Activated CD4-positive, CD25-positive, alpha-beta regulatory T cell treated with anti-CD3 and anti-CD28 coated beads, Interleukin-2, amount 50 U/mL, for 24 hours (primary cell): ENCODE results near the gene SLAMF8.
A peak's percentile ranks its signal among the peaks of the same experiment; 100 is the strongest.

Experiments
- ATAC-seq, 2 donors: fragments of 150-1000 bp; cut with Tn5 transposase; one replicate each; pipeline ENCODE4 v1.10.0; 2021; ENCODE audit warnings: mild to moderate bottlenecking in 1 of 2, moderate library complexity in 1 of 2

SLAMF8 gene

GRCh38 chr1:159826441-159827101 is at the start of gene SLAMF8:
Gene SLAMF8, plus strand, starts transcription at chr1:159826873. Its CDS starts 26 bp downstream, at chr1:159826899.
- peak; percentile 49 to 53 for ATAC-seq

- ATAC-seq: no peak
Measured at GRCh38 chr1:159778266-159778665, 48.4 kb upstream of the SLAMF8 start.

DNA sequence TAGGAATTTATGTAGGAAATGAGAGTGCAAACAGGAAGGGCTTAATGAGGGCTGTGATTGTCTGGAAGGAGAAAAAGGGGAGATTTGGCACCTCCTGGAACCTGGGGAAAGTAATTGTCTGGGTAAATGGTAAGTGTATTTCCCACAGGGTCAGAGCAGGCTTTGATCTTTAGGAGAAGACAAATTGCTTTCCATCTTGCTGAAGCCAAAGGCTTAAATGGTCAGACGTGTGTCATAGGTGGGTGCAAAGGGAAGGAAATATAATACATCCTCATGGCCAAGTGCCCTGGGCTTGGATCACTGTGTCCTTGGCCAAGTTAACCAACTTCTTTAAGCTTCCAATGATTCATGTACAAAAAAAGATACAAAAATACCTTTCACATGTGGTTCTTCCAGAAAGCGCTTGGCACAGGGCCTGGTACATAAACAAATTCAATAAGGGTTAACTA is 47.2 kb upstream of the SLAMF8 start:
- ATAC-seq: no peak

GRCh38 chr1:159780583-159781582 is 45.8 kb upstream of the SLAMF8 start, which contains the start of gene DUSP23:
Gene DUSP23, plus strand, starts transcription at chr1:159780962. Its CDS starts 139 bp downstream, at chr1:159781101.
- ATAC-seq: peak; percentile 98

GRCh38 chr1:159781992-159782391 is 44.7 kb upstream of the SLAMF8 start:
- no peak for ATAC-seq

- ATAC-seq: no peak
Measured at GRCh38 chr1:159783724-159784123, 42.9 kb upstream of the SLAMF8 start.

GRCh38 chr1:159786465-159786864 is 40.2 kb upstream of the SLAMF8 start:
- ATAC-seq: no peak

DNA sequence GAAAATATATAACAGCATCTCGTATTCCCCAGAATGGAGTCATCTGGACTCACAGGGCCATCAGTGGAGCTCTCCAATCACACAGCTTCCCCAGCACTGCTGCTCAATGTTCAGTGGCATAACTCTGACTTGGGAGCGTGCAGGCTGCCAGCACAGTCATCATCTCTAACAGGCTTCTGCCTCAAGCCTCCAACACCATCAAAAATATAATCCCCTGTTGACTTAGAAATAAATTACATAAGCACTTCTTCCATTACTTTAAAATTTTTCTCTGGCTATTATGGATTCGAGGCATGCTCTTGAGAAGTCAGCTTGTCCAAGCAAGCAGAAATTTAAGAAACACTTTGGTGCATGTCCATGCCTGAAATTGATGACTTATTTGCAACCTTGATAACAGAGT is 39.7 kb upstream of the SLAMF8 start:
- ATAC-seq: no peak

DNA sequence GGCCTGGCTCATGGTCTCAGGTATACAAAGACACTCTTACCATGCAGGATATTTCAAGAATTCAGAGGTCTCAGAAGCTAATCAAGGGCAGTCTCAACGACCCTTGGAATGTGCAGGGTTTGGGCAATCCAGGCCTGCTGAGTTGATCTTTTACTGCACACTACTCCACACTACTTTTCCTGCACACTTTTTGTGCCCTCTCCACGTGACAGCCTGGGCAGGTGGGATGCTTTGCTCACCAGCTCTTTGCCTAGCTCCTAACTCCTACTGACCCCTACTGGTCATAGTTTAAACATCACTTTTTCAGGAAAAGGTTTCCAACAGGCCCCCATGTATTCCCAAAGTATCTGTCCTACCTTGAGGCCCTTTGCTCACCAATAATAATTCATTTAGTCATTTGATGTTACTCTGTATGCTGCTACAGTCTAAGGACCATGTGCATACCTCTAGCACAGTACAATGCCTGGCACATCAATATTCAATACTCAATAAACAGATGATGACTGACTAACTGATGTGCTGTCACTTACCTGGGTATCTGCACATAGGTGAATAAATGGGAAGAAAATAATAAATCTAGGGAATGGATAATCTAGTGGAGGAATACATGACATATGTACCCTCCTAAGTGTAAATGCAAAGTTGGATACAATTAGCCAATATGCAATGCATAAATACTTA is 36.3 kb upstream of the SLAMF8 start:
- ATAC-seq: peak in 1 of 2 donors; percentile 30

- ATAC-seq: no peak
Measured at GRCh38 chr1:159791031-159791430, 35.6 kb upstream of the SLAMF8 start.

GRCh38 chr1:159791461-159791860 is 35.2 kb upstream of the SLAMF8 start:
- no peak for ATAC-seq

DNA sequence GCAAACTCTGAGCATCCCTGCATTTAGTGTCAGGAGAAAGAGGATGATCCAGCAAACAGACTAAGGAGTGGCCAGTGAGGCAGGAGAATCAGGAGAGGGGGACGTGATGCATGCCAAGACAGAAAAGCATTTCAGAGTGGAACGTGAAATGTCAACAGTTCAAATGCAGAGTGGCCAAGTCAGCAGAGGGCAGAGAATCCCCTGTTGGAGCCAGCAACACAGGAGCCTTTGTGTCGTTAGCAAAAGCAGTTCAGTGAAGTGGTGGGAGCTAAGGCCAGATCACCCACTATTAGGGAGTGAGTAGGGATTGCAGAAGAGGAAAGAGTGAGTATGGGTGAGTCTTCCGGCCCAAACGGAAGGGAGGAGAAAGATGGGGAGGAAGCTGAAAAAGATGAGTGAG is 31.1 kb upstream of the SLAMF8 start:
- ATAC-seq: no peak

DNA sequence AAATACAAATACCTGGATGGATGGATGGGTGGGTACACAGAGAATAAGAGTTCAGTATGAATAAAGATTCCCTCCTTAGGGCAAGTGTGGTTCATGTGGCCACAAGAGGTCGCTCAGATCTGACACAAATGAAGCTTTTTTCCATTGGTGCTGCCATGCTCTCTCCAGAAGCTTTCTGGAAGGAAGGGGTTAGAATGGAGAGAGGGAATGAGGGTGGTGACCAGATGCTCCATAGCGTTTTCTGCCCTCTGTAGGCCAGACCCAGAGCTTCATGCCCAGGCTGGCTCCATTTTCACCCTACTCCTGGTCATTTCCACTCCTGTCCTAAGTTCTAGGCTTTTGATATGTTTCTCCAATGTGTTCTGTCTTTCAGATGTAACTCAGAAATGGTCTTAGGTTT is 27.8 kb upstream of the SLAMF8 start:
- peak; percentile 41 to 48 for ATAC-seq

GRCh38 chr1:159799446-159799985 is 27.2 kb upstream of the SLAMF8 start:
- no peak for ATAC-seq

DNA sequence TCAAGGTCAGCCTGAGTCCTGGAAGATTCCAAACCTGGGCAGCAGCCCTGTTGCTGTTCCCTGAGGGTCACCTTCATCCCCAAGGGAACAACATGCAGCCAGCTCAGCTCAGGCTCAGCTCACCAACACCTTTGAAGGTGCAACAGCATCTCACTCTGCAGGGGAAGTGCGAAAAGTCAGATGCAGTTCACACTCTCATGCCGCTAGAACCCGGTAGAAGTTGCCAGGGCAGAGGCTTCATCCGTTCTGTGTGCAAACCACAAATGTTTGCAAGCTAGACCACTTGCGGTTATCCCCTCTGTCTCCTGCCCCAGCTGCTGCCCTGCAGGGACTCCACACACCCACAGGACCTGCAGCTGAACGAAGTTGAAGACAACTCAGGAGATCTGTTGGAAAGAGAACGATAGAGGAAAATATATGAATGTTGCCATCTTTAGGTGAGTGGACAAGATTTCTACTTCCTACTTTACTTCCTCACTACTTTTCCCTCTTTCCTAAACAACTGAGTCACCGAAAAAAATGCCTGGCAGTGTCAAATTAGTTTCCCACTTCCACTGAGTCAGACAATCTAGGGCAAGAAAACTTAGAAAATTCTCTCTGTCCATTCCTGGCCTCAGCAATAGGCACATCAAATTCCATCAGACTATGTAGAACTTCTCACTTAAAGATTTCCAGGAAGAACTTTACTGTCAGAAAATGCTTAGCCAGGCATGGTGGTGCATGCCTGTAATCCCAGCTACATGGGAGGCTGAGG is 26.3 kb upstream of the SLAMF8 start:
- ATAC-seq: no peak

DNA sequence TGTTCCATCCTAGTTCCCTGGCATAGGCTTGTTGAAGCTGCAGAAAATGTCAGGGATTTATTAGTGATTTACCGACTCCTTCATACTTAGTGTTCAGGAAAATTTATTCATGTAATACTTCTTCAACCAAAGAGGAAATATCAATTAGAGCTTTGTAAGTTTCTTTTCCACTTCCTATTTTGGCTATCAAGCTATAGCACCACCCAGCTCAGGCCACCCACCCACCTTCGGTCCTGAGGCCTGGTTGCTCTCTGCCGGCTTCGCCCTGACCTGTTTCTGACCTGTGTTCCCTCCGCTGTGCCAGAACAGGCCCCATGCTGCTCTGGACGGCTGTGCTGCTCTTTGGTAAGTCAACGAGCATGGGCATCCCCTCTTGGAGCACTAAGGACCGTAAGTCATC is 24.6 kb upstream of the SLAMF8 start, which contains the start of gene FCRL6:
TSS of gene FCRL6 (plus strand) at position 250 of the 400 bp plus-strand sequence. CDS start at position 315, 65 bp downstream.
- no peak for ATAC-seq

- ATAC-seq: no peak
Measured at GRCh38 chr1:159803956-159804689, 22.6 kb upstream of the SLAMF8 start.

DNA sequence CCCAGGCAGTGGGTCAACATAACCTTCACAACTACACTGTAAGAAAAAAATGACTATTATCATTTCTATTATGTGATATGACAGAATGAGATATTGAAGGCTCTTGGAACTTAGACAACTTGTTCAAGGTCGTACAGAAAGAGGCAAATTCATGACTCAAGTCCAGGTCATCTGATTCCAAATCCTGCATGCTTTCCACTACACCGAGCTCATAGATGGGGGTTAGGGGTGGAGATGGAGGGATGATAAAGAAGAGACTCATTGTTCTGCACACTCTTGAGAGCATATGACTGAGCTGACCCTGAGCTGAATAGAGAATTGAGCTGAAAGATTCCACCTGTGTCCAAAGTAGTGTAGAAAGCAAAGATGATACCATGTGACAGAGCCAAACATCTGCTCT is 21.7 kb upstream of the SLAMF8 start:
- no peak for ATAC-seq

DNA sequence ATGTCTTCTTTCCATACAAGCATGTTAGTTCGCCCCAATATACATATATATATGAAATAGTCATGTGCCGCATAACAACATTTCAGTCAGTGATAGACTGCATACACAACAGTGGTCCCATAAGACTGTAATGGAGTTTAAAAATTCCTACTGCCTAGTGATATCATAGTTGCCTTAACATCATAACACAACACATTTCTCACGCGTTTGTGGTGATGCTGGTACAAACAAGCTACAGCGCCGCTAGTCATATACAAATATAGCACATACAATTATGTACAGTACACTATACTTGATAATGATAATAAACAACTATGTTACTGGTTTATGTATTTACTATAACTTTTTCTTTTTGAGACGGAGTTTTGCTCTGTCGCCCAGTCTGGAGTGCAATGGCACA is 10.7 kb upstream of the SLAMF8 start:
- ATAC-seq: no peak

- ATAC-seq: no peak
Measured at GRCh38 chr1:159817276-159818041, 9.2 kb upstream of the SLAMF8 start.
